ENCODE measurements around the gene FLNB.
"Not testable (repeated sequence)": the region's sequence is repeated elsewhere in the genome, so short reads cannot be mapped to it uniquely, and the experiment has no call there.

The FLNB gene

GRCh38 chr3:58052373-58053273 lies 44.4 kb downstream of the FLNB start:
- DNase-seq (ENCODE audit: low spot score) = peak; percentile 96

GRCh38 chr3:58054652-58055051 lies 46.4 kb downstream of the FLNB start:
- DNase-seq (ENCODE audit: low spot score) = no peak

DNA sequence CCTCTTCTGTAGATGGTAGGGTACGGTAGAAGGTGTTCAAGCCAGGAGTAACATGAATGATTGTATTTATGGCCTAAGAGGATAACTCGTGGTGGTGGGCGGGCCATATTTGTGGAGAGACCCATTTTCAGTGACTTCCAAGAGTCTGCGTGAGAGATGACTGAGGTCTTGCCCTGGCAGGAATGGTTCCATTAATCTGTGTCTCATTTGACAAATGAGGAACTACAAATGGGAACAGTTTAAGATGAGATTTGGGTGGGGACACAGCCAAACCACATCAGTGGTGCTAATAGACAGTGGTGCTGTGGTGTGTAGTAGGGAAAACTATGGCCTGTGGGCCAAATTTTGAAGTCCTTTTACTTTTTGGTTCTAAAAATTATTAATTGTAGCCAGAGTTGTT lies 47.1 kb downstream of the FLNB start:
- DNase-seq (ENCODE audit: low spot score) = no peak

DNA sequence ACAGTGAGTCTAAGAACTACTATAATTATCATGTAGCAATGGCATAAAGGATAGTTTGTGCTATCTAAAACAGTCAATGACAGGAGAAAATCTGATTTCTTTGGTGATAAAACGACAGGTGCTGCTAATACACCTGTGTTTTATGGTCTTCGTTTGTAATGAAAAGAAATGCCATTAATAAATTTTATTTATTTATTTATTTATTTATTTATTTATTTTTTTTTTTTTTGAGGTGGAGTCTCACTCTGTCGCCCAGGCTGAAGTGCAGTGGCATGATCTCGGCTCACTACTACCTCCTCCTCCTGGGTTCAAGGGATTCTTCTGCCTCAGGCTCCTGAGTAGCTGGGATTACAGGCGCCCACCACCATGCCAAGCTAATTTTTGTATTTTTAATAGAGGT lies 47.7 kb downstream of the FLNB start:
- DNase-seq (ENCODE audit: low spot score) = not testable (repeated sequence)

DNA sequence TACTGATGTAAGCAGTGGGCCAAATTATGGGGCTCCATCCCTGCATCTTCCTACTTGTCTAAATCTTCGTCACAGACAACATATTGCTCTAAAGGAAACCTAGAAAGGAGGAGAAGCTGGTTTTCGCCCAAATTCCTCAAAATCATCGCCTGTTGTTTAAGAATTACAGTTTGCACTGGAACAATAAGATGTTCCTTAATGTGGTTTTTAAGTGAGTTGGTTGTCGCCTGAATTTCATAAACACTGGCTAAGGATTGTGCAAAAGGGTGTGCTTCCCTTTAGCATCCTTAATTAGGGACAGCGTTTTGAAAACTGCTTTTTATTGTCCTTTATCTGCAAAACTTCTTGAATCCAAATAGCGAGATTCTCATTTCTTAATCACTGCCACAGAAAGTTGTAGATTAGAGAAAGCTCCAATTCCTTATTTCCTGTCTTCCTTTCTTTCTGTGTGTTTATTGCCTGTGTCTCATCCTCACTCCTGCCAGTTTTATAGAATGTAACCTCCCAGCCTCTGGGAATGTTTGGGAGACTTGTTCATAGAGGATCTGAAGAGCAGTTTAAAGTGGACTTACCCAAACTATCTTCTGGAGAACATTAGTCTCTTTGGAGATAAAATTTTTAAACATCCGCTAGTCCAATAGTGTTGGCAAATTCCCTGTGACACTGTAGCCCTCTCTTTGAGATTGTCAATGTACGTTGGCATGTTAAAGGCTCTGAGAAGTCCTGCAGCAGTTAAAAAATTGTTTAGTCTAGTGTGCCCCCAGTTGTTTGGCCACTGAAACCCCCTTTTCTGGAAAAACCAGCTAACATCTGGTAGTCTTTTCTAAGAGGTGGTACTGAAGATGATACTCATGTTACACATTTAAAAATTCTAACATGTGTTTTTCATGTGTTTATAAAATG lies 50.4 kb downstream of the FLNB start:
- no peak for DNase-seq (ENCODE audit: low spot score)

DNA sequence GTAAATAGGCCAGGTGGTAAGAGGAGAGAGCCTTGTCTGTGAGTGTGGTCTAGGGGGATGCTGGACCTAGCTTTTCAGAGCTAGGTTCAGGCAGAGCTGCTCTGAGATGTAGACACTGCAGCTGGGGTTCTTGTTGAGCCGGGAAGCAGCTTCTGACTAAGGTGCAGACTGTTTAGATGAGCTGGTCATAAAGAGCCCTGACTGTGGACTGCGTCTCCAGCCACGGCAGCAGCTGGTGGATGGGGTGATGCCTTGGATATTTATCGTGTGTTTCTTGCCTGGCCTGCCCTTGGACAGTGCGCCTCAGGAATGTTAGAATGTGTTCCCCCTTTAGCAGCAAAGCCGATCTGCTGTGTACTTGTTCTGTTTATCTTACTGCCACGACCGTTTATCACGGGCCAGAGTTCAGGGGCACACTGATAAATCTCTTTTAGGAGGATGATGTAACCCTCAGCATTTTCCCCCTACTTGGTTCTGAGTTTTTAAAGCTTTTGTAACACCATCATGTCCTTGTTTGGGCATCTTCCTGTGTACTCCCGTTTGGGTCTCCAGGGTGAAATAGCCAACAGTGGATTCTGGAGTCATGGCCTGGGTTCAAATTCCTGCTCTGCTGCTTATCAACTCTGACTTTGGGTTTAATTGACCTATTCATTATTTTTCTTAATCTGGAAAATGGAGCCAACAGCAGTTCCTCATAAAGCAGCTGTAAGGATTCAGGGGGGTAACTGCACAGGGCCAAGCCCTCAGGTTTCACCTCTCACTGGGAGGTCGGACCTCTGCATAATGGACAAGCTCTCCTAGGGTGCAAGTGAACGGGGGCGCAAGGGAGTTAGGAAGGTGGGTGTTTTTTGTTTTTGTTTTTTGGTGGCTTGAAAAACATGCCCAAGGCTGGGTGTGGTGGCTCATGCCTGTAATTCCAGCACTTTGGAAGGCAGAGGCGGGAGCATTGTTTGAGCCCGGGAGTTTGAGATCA lies 51.4 kb downstream of the FLNB start:
- no peak for DNase-seq (ENCODE audit: low spot score)

GRCh38 chr3:58062472-58062871 lies 54.2 kb downstream of the FLNB start:
- DNase-seq (ENCODE audit: low spot score) = no peak

DNA sequence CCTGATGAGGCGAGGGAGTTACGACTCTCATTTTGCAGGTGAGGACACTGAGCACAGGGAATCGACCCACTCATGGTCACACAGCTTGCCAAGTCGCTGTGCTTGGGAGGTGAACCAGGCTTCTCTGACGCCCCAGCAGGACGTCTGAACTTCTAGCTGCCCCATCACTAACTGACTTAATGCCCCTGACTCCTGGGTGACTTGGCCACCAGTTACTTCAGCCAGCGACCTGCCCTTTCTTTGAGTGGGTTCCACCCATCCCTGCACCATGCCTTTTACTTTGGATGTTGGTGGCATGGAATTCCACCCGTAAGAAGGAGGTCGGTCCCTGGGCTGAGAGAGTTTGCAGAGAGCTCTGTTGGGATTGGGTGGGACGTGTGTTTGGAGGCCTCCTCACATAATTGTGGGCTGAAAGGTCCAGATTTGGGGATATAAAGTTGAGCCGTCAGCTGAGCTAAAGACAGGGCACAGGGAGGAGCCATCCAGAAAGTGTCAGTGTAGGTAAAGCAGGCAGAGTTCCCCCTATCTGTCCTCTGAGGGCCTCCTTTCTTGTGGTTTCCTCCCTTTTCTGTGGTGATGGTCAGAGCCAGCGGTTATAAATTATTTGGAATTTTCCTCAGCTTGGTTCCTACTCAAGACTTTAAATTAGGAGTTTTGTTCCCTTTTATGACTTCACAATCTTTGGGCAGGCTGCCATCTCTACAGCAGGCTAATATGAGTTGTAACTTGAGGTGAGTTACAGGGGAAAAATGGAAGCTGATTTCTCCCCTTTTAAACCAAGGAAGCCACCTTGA lies 55.0 kb downstream of the FLNB start:
- DNase-seq (ENCODE audit: low spot score) = no peak

DNA sequence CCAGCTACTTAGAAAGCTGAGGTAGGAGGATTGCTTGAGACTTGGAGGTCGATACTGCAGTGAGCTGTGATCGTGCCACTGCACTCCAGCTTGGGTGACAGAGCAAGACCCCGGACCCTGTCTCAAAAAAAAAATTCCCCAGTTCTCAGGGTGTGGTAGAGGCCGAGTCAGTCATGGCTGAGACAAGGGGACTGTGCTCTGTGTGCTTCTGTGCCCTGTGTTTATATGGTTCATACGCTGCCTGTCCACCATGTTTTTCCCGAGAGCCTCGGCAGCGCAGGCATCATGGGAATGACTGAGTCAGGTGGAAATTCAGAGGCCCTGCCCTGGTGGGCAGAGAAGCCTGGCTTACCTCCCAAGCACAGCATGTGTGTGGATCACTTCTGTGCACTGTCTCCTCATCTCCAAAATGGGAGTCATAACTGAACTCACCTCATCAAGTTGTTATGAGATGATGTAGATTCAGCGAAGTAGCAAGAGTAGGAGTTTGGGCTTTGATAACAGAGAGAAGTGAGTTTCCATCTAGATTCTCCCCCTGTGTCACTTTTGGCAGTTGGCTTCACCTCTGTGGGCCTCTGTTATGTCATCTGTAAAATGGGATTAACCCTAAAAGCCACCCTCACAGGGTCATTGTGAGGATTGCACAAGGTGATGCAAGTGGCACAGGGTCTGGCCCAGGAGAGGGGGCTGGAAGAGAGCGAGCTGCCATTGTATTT lies 56.9 kb downstream of the FLNB start:
- no peak for DNase-seq (ENCODE audit: low spot score)

- no peak for DNase-seq (ENCODE audit: low spot score)
Measured at GRCh38 chr3:58065700-58066167, 57.5 kb downstream of the FLNB start.

GRCh38 chr3:58066842-58067241 lies 58.6 kb downstream of the FLNB start:
- DNase-seq (ENCODE audit: low spot score) = no peak

DNA sequence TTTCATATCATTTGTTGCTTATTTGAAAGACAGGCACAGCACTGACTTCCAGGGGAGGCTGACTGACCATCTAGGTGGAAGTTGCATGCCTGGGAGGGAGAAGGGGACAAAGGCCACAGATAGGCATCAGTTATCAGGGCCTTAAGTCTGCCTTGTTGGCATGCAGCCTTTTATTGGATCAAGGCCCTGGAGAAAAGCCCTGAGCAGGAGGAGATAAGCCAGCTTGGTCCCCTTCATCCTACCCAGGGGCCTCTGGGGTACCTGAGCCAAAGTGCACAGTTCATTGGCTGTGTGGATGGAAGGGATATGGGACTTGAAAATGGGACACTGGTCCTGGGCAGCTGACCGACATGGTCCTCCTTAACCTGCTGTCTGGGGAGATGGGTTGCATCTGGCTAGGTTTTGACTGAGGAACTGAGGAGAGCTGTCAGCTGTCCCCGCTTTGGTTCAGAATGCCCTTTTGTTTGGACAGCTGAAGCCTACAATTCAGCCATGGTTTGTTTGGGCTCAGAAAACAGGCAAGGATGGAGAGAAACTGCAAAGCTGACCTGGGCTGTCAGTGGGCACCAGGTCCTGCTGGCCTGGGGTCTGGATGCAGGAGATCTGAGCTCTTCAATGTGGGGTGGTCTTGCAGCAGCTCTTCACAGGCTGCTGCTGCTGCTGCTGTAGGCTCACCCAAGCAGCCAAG lies 60.0 kb downstream of the FLNB start:
- no peak for DNase-seq (ENCODE audit: low spot score)

DNA sequence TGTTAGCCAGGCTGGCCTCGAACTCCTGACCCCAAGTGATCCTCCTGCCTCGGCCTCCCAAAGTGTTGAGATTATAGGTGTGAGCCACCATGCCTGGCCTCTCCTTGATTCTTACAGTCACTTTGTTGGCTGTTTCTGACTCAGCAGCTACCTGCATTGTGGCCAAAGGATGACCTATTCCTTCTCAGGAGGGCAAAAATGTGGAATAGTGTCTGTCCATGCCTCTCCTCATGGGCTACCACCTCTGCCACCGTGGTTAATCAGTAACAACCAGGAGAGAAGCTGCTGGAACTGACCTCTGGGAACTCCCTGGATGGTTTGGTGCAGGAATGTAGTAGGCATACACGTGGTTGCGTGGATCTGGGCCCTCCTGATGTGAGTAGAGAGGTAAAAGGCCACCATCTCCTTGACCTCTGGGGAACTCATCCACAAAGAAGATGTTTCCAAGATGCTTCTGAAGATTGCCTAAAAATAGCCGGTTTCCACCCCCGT lies 63.3 kb downstream of the FLNB start:
- no peak for DNase-seq (ENCODE audit: low spot score)

DNA sequence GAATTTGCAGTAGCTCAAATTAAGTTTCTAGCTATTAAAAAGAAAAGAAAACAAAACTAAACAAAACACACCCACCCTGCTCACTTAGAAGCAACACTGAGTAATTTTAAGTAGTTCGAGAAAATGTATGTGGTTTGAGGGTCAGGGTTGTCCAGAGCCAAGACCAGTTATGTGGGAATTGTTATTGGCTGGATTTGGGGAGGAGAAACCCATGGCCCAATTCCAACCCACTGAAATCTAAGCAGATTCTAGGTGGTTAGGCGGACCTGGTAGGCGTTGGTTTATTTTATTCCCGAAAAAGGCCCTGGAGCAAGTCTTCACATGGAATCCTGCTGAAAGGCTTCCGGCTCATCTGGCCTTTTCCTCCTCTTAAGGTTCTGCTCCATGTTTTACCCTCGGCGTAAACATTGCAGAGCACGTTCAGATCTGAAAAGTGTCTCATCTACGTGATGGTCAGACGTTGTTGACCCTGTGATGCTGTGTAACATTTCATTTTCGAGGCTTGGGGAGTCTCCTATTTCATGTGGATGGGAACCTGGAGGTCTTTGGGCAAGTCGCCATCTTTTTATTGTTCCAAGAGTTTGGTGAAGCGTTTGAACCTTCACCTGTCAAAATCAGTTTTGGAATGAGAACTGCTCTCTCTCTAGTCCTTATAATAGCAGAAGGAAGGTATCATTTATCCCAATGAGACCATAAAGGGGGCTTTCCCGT lies 64.0 kb downstream of the FLNB start:
- no peak for DNase-seq (ENCODE audit: low spot score)

- no peak for DNase-seq (ENCODE audit: low spot score)
Measured at GRCh38 chr3:58072763-58073130, 64.5 kb downstream of the FLNB start.

DNA sequence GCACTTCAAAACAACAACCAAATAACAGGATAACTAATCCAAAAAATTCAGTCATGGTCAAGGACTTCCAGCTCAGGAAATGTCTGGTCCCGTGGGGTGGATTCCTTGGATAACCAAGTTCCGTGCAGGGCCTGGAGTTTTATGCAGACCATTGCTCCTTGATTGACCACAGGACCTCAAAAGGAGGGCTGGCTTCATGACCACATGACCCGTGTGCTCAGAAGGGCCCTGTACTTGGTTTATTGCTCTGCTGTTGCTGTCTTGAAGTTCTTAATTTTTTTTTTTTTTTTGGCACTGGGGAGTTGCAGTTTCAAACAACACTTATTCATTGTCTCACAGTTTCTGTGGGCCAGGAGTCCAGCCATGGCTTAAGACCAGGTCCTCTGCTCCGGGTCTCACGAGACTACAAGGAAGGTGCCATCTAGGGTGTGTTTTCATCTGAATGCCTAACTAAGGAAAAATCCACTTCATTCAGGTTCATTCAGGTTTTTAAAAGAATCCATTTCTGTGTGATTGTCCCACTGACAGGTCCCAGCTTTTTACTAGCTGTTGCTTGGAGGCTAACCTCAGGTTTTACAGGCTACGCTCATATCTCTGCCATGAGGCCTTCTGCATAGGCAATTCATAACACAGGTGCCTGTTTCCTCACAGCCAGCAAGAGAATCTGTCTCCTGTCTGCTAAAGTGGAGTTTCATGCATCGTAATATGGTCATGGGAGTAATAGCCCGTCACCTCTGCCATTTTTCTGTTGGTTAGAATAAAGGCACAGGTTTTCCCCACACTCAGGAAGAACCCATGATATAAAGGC lies 65.3 kb downstream of the FLNB start:
- no peak for DNase-seq (ENCODE audit: low spot score)

GRCh38 chr3:58074116-58074715 lies 66.0 kb downstream of the FLNB start:
- DNase-seq (ENCODE audit: low spot score) = no peak

DNA sequence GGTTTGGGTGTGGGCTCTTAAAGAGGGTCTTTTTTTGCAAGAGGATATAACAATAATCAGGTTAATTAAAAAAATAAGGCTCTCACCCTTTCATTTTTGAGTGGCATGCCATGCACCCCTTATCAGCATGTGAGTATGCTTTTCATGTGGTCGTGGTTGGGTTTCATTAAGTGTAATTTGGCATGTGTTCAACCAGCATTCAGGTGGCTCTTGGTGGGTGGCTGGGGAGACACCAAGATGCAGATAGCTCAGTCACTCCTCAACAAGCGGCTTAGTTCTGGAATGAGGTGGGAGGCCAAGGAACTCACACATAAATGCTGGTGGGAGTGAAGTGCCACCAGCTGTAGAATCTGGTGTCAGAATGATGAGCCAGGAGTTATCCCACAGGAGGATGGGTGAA lies 66.8 kb downstream of the FLNB start:
- no peak for DNase-seq (ENCODE audit: low spot score)

All from kidney capillary endothelial cell (primary cell).